GM12878 (cell line): ENCODE results near the gene PTPRB. TPM values are rescaled to one million over a fixed set of nuclear protein-coding genes. Genes with fewer than 3 reads are reported as not detected.

ENCODE experiments used
- ATAC-seq: fragments of 200-7000 bp; cut with Tn5 transposase; 3 replicates; pipeline ENCODE4 v1.9.1; 2020; ENCODE audit warnings: mild to moderate bottlenecking, moderate library complexity
- BruUV-seq: library from RNA; stranded (reverse); fragments of 400-500 nt; replicated peaks from 2 replicates; lab custom pipeline; 2021; lab: Mats Ljungman, UMichigan
- CTCF ChIA-PET: fragments of 300-600 bp; sonication (Branson Sonifier 250); formaldehyde crosslinking; extraction: SDS; loops from one replicate; lab custom pipeline; 2021; ENCODE audit warnings: inconsistent platforms; lab: Yijun Ruan, JAX
- POLR2A ChIA-PET: fragments of 350-600 bp; formaldehyde crosslinking; extraction: SDS; loops from one replicate; lab custom pipeline; 2021; ENCODE audit warnings: inconsistent platforms; lab: Charles Lee
- RAD21 ChIA-PET: fragments of 300-600 bp; sonication (Branson Sonifier 250); formaldehyde crosslinking; loops from one replicate; lab custom pipeline; 2023; ENCODE audit warnings: antibody characterized with exemption; ENCODE audit not compliant: unreplicated experiment; lab: Charles Lee
- SMC1A ChIA-PET: fragments of 300-600 bp; sonication (Branson Sonifier 250); formaldehyde crosslinking; loops from one replicate; lab custom pipeline; 2023; ENCODE audit not compliant: unreplicated experiment, uncharacterized antibody; lab: Charles Lee
- DNase-seq: peaks from one replicate; pipeline ENCODE4 v3.0.0-alpha.2; 2011; ENCODE audit warnings: low read depth, low spot score
- FAIRE-seq: peaks from 3 replicates; lab custom pipeline; 2011; peaks lifted over from hg19 to GRCh38; lab: Jason Lieb, UNC
- H2AFZ ChIP-seq: 2 replicates; pipeline ENCODE4 v1.6.0; 2011; ENCODE audit warnings: low read depth, low read length, control low read depth; ENCODE audit not compliant: control insufficient read depth
- H3K27ac ChIP-seq: 2 replicates; pipeline ENCODE4 v1.5.1; 2011; ENCODE audit warnings: control low read depth; ENCODE audit not compliant: control insufficient read depth, insufficient read depth
- H3K27me3 ChIP-seq, 2 experiments: replicated peaks in 1 of 2; 2 replicates each; pipeline versions ENCODE4 v1.6.0 to v1.6.1; 2011; ENCODE audit warnings: low read length in 1 of 2; ENCODE audit not compliant: control insufficient read depth in 2 of 2, insufficient read depth in 2 of 2
- H3K36me3 ChIP-seq, 2 experiments: 2 replicates each; pipeline ENCODE4 v1.5.1; 2011; ENCODE audit warnings: low read length in 1 of 2; ENCODE audit not compliant: control insufficient read depth in 2 of 2, insufficient read depth in 2 of 2
- H3K4me1 ChIP-seq: 2 replicates; pipeline ENCODE4 v1.6.1; 2011; ENCODE audit warnings: mild to moderate bottlenecking, low read length, moderate library complexity, mixed read lengths; ENCODE audit not compliant: control insufficient read depth, insufficient read depth
- H3K4me2 ChIP-seq: 2 replicates; pipeline ENCODE4 v1.6.0; 2011; ENCODE audit warnings: control low read depth; ENCODE audit not compliant: control insufficient read depth, insufficient read depth
- H3K4me3 ChIP-seq: fragments of 200-600 bp; sonication (generic); 2 replicates; pipeline ENCODE4 v1.5.1; 2016
- H3K79me2 ChIP-seq: 2 replicates; pipeline ENCODE4 v1.6.0; 2011; ENCODE audit warnings: low read length; ENCODE audit not compliant: control insufficient read depth, insufficient read depth
- H3K9ac ChIP-seq: 2 replicates; pipeline ENCODE4 v1.8.0; 2011; ENCODE audit warnings: low read length, control low read depth, mixed read lengths; ENCODE audit not compliant: control insufficient read depth, insufficient read depth
- H3K9me3 ChIP-seq: replicated peaks from 3 replicates; pipeline ENCODE4 v1.5.1; 2011; ENCODE audit warnings: mild to moderate bottlenecking, low read length; ENCODE audit not compliant: control insufficient read depth, insufficient read depth
- H4K20me1 ChIP-seq: 2 replicates; pipeline ENCODE4 v1.6.0; 2011; ENCODE audit not compliant: control insufficient read depth, insufficient read depth
- DPF2 ChIP-seq: fragments of 450-650 bp; IDR thresholded peaks from 2 replicates; pipeline ENCODE4 v1.6.1; 2017; ENCODE audit warnings: mild to moderate bottlenecking
- IKZF2 ChIP-seq, 2 experiments: fragments of 450-650 bp; IDR thresholded peaks; 2 replicates each; pipeline ENCODE4 v1.6.1; 2017; ENCODE audit warnings: mild to moderate bottlenecking in 2 of 2, moderate library complexity in 2 of 2
- KDM1A ChIP-seq: fragments of 200-600 bp; sonication (generic); IDR thresholded peaks from 2 replicates; pipeline ENCODE4 v1.6.1; 2016; ENCODE audit warnings: borderline replicate concordance
- MEF2B ChIP-seq: fragments of 450-650 bp; IDR thresholded peaks from 2 replicates; pipeline ENCODE4 v1.6.1; 2018; ENCODE audit warnings: mild to moderate bottlenecking, moderate library complexity; ENCODE audit not compliant: partially characterized antibody, poor library complexity, severe bottlenecking
- MYB ChIP-seq: fragments of 150-350 bp; IDR thresholded peaks from 2 replicates; pipeline ENCODE4 v1.6.1; 2014; ENCODE audit warnings: mild to moderate bottlenecking, low read depth, low read length, borderline replicate concordance
- PAX5 ChIP-seq: IDR thresholded peaks from 2 replicates; pipeline ENCODE4 v1.6.1; 2011; ENCODE audit warnings: low read depth, low read length, borderline replicate concordance
- ZNF217 ChIP-seq: fragments of 450-650 bp; IDR thresholded peaks from 2 replicates; pipeline ENCODE4 v1.6.1; 2017; ENCODE audit warnings: antibody characterized with exemption, mild to moderate bottlenecking
- ZNF24 ChIP-seq: fragments of 450-650 bp; IDR thresholded peaks from 2 replicates; pipeline ENCODE4 v1.6.1; 2017; ENCODE audit warnings: antibody characterized with exemption, mild to moderate bottlenecking
- ZZZ3 ChIP-seq: IDR thresholded peaks from 2 replicates; pipeline ENCODE4 v1.6.1; 2011; ENCODE audit warnings: low read depth; ENCODE audit not compliant: control insufficient read depth, insufficient read length
- WGBS: methylation state at CpG from one replicate; pipeline ENCODE4 v1.1.6; 2016; ENCODE audit warnings: low lambda C conversion rate; ENCODE audit not compliant: insufficient replicate concordance, insufficient coverage; ENCODE audit errors: missing lambda C conversion rate; 5-methylcytosine and 5-hydroxymethylcytosine counted together
- in situ Hi-C: fragments of 300-500 bp; cut with MboI; formaldehyde crosslinking; loops from 9 replicates; pipeline ENCODE4 v1.14.3; 2018; ENCODE audit warnings: mixed read lengths
- intact Hi-C: fragments of 100-400 bp; cut with micrococcal nuclease; formaldehyde crosslinking; loops from one replicate; pipeline ENCODE4 v1.14.2; 2022; ENCODE audit not compliant: unreplicated experiment
- polyA plus RNA-seq, 11 experiments: library from polyadenylated mRNA; depleted of rRNA in 4 of 11; unstranded in 6 of 11; stranded (reverse) in 5 of 11; fragments of >200 nt; fragmentation: Nextera tagmentation in 4 of 11; fragmentation: Illumina TruSeq in 1 of 11; extraction: Ambion mirVana in 4 of 11; extraction: Trizol in 1 of 11; gene quantifications; 1 replicate in 1 of 11; 2 replicates in 10 of 11; pipeline versions ENCODE4 v1.2.1 to v1.2.3, GENCODE V29; 2011 to 2016; ENCODE audit warnings: inconsistent platforms in 2 of 11, missing spikeins in 2 of 11, low read depth in 1 of 11
- total RNA-seq, 4 experiments: library from RNA; depleted of rRNA in 3 of 4; stranded (reverse); fragments of >200 nt in 3 of 4; fragmentation: Illumina TruSeq in 1 of 4; extraction: Trizol in 1 of 4; gene quantifications; 2 replicates each; pipeline versions ENCODE4 v1.2.1 to v1.2.3, GENCODE V29; 2013 to 2021
- TF ChIP-seq, protein P1 (sequence below): fragments of 450-650 bp; IDR thresholded peaks from 2 replicates; pipeline ENCODE4 v1.6.1; 2017; ENCODE audit warnings: mild to moderate bottlenecking, low read depth, inconsistent platforms; ENCODE audit not compliant: poor library complexity, severe bottlenecking

The PTPRB gene
- total and polyA plus RNA-seq, 10 of the 15 experiments (the other 5 are each of a cell fraction or from before 2014, with no cell fraction given) = 0.03 to 0.35 (median 0.05) TPM

GRCh38 chr12:70584332-70584731 lies 52.9 kb downstream of the PTPRB start:
- no peak for TF ChIP-seq ZNF217
- TF ChIP-seq DPF2 = no peak
- TF ChIP-seq ZNF24 = no peak
- TF ChIP-seq PAX5 = no peak
- no peak for TF ChIP-seq IKZF2 (IDR thresholded peaks at IDR 0.05)
- no peak for TF ChIP-seq ZZZ3
- TF ChIP-seq, protein P1, sequence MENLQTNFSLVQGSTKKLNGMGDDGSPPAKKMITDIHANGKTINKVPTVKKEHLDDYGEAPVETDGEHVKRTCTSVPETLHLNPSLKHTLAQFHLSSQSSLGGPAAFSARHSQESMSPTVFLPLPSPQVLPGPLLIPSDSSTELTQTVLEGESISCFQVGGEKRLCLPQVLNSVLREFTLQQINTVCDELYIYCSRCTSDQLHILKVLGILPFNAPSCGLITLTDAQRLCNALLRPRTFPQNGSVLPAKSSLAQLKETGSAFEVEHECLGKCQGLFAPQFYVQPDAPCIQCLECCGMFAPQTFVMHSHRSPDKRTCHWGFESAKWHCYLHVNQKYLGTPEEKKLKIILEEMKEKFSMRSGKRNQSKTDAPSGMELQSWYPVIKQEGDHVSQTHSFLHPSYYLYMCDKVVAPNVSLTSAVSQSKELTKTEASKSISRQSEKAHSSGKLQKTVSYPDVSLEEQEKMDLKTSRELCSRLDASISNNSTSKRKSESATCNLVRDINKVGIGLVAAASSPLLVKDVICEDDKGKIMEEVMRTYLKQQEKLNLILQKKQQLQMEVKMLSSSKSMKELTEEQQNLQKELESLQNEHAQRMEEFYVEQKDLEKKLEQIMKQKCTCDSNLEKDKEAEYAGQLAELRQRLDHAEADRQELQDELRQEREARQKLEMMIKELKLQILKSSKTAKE = no peak
- TF ChIP-seq KDM1A = no peak
- no peak for TF ChIP-seq MEF2B
- no peak for TF ChIP-seq MYB
- TF ChIP-seq, all 136 proteins: peak for 0
- H3K79me2 ChIP-seq = no peaks in the 10 kb centered on the region
- no peak overlapping the region for H3K27ac ChIP-seq
- no peaks in the 10 kb centered on the region for H3K4me1 ChIP-seq
- ChIA-PET POLR2A (no interaction called here), CTCF (interaction anchor here (0.6 to 1.3 kb wide), 4 partner anchors 136 to 705 kb away, joined by 3 to 4 read pairs (median 3); no protein-coding TSS in a partner anchor), SMC1A (no interaction called here), RAD21 (no interaction called here)
- H3K4me2 ChIP-seq = no peak overlapping the region
- H3K27me3 ChIP-seq = no peaks in the 10 kb centered on the region
- BruUV-seq = no TSS peak
- no peaks in the 10 kb centered on the region for H3K36me3 ChIP-seq
- WGBS = 50% methylated on average over 2 of the region's 2 CpGs
- FAIRE-seq = no peak
- H3K9ac ChIP-seq = no peak overlapping the region
- H3K9me3 ChIP-seq = no peaks in the 10 kb centered on the region
- ATAC-seq = no peak
- DNase-seq = no peak
- no peak overlapping the region for H3K4me3 ChIP-seq
- H2AFZ ChIP-seq = no peak overlapping the region
- in situ Hi-C loops = no loop called here
- no peaks in the 10 kb centered on the region for H4K20me1 ChIP-seq
- intact Hi-C loops = no loop called here
